NCI-H2081 (cell line): ENCODE results near the gene TP63.
"Not testable (repeated sequence)": the region's sequence is repeated elsewhere in the genome, so short reads cannot be mapped to it uniquely, and the experiment has no call there.

Source experiments
- DNase-seq, 2 experiments: peaks; one replicate each; lab custom pipeline; 2025; lab: John Stamatoyannopoulos, UW

Gene TP63

GRCh38 chr3:189625572-189625971 is 5.6 kb upstream of the TP63 start:
- no peak for DNase-seq

GRCh38 chr3:189626286-189626685 is 4.9 kb upstream of the TP63 start:
- no peak for DNase-seq

- no peak for DNase-seq
Observed at GRCh38 chr3:189629803-189630455, 1.3 kb upstream of the TP63 start.

GRCh38 chr3:189630767-189631372 is 319 bp upstream of the TP63 start:
- no peak for DNase-seq

- no peak for DNase-seq
Observed at GRCh38 chr3:189631409-189631808, 220 bp downstream of the TP63 start.

GRCh38 chr3:189632242-189632641 is 1.1 kb downstream of the TP63 start:
- DNase-seq = no peak

- no peak for DNase-seq
Observed at GRCh38 chr3:189635339-189635738, 4.2 kb downstream of the TP63 start.

GRCh38 chr3:189636048-189636447 is 4.9 kb downstream of the TP63 start:
- DNase-seq = no peak

- DNase-seq = no peak
Observed at GRCh38 chr3:189637750-189638149, 6.6 kb downstream of the TP63 start.

GRCh38 chr3:189638276-189639031 is 7.3 kb downstream of the TP63 start:
- DNase-seq = no peak

GRCh38 chr3:189641776-189642175 is 10.6 kb downstream of the TP63 start:
- DNase-seq = no peak

- DNase-seq = peak; percentile 52 to 80
Observed at GRCh38 chr3:189646853-189647542, 15.8 kb downstream of the TP63 start.

GRCh38 chr3:189652042-189652441 is 20.9 kb downstream of the TP63 start:
- DNase-seq = peak in 1 of 2 experiments; percentile 17

GRCh38 chr3:189655617-189656016 is 24.4 kb downstream of the TP63 start:
- DNase-seq = no peak

- DNase-seq = no peak
Observed at GRCh38 chr3:189659571-189659970, 28.4 kb downstream of the TP63 start.

GRCh38 chr3:189664311-189664710 is 33.1 kb downstream of the TP63 start:
- no peak for DNase-seq

- not testable (repeated sequence) for DNase-seq
Observed at GRCh38 chr3:189672346-189672745, 41.2 kb downstream of the TP63 start.

GRCh38 chr3:189673535-189673934 is 42.3 kb downstream of the TP63 start:
- no peak for DNase-seq

- no peak for DNase-seq
Observed at GRCh38 chr3:189674249-189674913, 43.2 kb downstream of the TP63 start.

GRCh38 chr3:189677667-189678066 is 46.5 kb downstream of the TP63 start:
- no peak for DNase-seq

- no peak for DNase-seq
Observed at GRCh38 chr3:189680723-189681122, 49.5 kb downstream of the TP63 start.
